Dermis lymphatic vessel endothelial cell (primary cell): Measurements from ENCODE around the gene TARS1. TPM values are rescaled to one million over a fixed set of nuclear protein-coding genes. Genes with fewer than 3 reads are reported as not detected.

Experiments used
- total RNA-seq: library from RNA; depleted of rRNA; stranded (reverse); fragments of >200 nt; gene quantifications from 2 replicates; pipeline ENCODE4 v1.2.1, GENCODE V29; 2014

TARS1 gene
- total RNA-seq: 109 and 147 TPM in 2 replicates

GRCh38 chr5:33440482-33441240 lies at the start of gene TARS1:
TARS1 (plus strand) TSS chr5:33440965; CDS start chr5:33441087, 122 bp downstream.

